Glomerular visceral epithelial cell (primary cell): ENCODE results near the gene XRCC4.
"Not testable (repeated sequence)": the region's sequence is repeated elsewhere in the genome, so short reads cannot be mapped to it uniquely, and the experiment has no call there.

Experiments used
- DNase-seq: peaks from one replicate; pipeline ENCODE4 v3.0.0-alpha.2; 2016; ENCODE audit errors: extremely low spot score

Gene XRCC4

DNA sequence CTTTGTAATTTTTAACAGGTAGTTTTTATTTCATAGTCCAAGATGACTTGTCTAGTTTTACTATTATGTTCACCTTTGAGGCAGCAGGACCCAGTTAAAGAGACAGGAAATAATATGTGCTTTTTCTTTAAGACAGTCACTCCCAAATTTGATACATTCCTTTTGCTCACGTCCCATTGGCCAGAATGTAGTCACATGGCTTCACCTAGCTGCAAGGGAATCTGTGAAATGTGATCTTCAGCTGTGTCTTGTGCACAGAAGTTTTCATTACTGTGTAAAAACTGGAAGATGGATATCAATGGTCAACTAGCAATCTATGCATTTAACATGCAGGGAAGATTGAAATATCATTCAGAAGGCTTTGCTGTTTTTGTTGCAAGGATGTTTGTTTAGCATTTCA is 41.1 kb downstream of the XRCC4 start:
- no peak for DNase-seq

DNA sequence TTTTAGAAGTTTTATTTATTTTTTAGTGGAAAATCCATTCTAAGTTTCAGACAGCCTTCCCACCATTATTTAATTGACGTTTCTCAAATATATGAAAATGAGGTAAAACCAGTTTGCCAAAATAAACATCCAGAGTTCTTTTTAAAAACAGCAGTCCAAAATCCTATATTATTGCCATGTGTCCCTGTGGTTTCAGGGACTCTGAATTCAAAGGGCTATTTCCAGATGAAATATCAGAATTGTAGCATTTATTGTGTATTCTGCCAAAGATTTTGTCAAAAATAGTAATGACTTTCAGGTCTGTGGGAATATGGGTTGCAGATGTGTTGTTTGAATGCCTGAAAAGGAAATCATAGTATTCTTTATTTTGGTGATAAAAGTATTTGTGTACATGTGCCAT is 41.6 kb downstream of the XRCC4 start:
- DNase-seq, result no peak

DNA sequence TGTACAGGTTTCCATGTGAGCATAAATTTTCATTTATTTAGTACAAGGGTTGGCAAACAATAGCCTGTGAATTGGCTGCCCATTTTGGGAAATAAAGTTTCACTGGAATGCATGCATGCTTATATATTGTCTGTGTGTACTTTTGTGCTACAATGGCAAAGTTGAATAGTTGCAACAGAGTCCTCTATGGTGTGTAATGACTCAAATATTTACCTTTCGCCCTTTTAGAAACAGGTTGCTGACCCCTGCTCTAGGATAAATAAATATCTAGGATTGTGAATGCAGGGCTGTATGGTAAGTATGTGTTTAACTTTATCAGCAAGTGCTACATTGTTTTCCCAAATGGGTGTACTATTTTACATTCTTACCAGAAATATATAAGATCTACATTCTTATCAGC is 47.2 kb downstream of the XRCC4 start:
- DNase-seq, result no peak

DNA sequence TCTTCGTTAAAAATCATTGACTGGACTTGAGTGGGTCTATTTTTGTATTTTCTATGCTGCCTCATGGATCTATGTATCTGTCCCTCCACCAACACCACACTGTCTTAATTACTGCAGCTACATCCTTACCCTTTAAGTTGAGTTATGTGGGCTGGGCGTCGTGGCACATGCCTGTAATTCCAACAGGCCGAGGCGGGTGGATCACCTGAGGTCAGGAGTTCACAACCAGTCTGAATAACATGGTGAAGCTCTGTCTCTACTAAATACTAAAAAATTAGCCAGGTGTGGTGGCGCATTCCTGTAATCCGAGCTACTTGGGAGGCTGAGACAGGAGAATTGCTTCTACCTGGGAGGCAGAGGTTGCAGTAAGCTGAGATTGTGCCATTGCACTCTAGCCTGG is 48.2 kb downstream of the XRCC4 start:
- no peak for DNase-seq

DNA sequence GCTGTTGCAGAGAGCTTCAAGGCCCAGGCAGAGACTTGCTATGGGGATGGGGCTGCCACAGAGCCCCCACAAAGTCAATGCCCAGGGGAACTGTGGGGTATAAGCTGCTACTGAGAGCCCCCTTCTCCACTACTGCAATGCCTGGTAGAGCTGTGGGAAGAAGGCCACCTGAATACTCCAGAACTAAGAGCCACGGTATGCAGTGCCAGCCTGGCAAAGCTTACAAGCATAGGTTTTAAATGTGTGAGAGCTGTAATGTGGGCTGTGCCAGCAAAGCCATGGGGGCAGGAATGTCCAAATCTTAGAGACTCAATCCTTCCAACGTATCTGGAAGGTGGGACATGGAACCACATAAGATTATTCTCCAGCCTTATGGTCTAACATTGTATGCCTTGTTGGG is 49.2 kb downstream of the XRCC4 start:
- DNase-seq, result no peak

DNA sequence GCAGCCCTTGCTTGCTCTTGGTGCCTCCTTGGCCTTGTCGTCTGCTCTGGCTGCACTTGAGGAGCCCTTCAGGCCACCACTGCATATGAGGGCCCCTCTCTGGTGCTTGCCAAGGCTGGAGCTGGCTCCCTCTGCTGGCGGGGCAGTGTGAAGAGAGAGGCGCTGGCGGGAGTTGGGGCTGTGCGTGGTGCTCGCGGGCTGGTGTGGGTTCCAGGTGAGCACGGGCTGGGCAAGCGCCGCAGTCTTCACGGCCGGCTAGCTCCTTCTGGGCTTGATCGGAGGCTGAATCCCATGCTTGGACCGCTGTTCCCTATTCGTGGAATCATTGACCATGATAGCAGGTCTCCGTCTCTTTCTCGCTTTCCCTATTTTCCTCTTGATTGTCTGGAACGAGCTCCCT is 56.5 kb downstream of the XRCC4 start:
- no peak for DNase-seq

DNA sequence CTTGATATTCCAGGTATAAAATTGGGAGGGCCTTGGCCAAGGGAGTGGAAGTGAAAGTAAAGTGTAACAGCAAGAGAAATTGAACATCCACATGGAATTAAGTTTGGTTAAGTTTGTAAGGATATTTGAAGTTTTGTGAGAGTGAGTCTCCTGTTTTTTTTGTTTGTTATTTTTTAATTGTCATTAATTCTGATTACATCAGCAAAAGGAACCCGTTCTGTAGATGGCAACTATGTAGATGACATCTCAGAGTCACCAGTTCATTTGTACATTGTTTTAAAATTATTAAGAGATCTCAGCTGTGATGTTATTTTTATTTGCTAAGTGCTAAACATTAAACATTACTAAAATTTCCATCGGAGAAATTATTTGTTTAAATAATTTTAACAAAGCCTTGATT is 65.2 kb downstream of the XRCC4 start:
- DNase-seq, result no peak

DNA sequence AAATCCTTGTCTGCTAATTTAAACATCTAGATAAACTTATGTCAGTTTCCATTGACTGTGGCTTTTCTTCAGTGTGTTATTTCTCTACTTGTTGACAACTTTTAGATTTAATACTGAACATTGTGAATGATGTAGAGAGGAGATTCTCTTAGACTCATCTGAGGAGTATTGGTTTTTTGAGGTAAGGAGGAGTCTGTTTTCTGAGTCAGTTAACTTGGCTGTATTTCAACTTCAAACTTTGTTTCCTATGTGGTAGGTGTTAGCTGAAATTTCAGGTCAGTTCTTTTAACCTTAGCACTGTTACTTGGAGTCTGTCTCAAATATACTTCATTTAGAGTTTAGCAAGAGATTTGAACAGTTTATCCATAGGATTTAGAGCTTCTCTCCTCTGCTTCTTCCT is 67.9 kb downstream of the XRCC4 start:
- DNase-seq, result no peak

DNA sequence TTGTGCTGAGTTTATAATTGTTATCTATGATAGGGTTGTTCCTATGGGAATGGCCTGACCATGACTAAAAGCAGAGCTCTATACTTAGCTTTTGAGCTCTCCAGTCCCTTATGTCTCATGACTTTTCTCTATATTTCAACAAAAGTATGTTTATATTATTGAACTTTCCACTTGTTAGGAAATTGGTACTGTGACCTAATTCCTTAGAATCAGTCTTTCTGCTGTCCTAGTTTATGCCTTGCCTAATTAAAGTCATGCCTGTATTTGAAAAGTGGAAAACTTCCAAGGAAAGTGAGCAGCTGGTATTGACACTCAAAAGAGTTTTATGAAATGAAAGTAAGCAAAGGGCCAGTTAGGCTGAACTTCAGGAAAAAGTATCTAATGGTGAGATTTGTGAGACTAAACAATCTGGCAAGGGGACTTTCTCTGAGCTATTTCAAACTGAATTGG is 68.6 kb downstream of the XRCC4 start:
- no peak for DNase-seq

DNA sequence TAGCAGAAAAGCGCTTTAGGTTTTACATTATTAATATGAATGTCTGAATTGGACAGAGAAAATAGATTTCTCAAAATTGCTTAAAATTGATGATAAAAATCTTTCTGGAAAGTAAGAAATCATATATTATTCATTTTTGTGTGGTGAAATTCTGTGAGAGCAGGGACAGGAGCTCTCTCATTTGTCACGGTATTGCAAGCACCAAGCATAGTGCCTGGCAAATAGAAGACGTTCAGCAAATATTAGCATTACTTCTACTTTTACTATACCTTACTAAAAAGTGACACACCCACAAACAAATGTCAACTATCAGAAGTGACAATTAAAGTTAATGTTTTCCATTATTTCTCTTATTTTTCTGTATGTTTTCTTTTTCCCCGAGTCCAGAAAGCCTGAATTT is 69.1 kb downstream of the XRCC4 start:
- DNase-seq, result no peak

DNA sequence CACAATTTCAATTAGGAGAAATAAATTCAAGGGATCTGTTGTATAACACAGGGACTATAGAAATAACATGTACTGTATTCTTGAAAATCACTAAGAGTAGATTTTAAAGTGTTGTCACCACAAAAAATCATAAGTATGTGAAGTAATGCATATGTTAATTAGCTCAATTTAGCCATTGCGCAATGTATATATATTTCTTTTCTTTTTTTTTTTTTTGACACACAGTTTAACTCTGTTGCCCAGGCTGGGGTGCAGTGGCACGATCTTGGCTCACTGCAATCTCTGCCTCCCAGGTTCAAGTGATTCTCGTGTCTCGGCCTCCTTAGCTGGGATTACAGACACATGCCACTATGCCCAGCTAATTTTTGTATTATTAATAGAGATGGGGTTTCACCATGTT is 70.2 kb downstream of the XRCC4 start:
- DNase-seq, result no peak

DNA sequence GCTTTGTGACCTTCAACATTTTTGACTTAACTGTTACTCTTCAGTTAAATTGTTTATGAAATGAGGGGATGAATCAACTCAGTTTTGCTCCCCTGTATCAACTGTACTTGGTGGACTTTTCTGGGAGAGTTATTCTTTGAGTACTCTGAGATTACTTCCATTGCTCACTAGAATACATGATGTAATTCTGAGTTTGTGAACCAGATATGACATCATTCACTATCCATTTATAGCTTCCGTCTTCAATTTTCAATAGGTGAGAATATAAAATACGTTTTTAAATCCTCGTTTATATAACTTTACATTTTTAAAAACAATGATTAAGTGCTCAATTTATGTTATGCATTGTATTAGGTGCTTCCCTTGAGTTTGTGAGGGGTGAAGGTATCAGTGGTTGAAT is 71.0 kb downstream of the XRCC4 start:
- no peak for DNase-seq

DNA sequence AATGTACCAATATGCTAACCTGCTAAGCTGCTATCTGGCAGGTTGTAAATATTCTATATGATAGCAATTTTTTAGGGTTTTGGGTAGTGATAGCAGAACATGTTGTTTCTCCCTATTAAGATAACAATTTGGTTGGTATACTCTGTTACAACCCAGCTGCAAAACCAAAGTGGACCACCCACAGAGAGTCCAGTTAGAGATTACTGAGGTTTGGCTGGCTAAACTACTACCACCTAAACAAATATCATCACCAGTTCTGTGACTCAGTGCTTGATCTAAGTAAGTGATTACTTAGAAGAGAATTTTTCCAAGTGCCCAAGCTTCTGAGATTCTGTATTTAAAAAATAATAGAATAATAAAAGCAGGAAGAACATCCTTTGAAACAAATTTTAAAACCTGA is 72.3 kb downstream of the XRCC4 start:
- peak; percentile 62 for DNase-seq

DNA sequence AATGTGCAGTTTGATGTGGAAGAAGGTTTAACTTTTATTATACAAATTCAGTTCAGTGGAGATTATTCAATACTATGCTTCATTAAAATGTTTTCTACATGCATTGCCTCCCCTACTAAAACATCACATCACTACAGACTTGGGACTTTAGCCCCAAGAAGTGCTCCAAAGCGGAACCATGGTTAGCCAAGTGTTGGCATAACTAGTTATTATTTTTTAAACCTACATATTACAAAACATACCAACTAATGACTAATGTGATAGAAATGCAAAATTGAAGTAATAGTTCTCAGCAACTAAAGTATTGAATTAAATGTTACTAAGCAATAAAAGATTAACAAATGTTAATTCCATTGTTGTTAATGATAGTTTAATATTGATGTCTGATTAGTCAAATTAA is 74.5 kb downstream of the XRCC4 start:
- peak; percentile 26 for DNase-seq

DNA sequence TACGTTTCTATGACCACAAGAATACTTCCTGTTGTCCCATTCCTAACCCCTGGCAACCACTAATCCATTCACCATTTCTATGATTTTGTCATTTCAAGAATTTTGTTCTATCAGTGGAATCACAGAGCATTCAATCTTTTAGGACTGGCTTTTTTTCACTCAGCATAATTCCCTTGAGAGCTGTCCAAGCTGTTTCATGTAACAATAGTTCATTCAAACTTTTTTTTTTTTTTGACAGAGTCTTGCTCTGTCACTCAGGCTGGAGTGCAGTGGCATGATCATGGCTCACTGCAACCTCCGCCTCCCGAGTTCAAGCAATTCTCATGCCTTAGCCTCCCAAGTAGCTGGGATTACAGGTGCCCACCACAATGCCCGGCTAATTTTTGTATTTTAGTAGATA is 75.6 kb downstream of the XRCC4 start:
- not testable (repeated sequence) for DNase-seq

DNA sequence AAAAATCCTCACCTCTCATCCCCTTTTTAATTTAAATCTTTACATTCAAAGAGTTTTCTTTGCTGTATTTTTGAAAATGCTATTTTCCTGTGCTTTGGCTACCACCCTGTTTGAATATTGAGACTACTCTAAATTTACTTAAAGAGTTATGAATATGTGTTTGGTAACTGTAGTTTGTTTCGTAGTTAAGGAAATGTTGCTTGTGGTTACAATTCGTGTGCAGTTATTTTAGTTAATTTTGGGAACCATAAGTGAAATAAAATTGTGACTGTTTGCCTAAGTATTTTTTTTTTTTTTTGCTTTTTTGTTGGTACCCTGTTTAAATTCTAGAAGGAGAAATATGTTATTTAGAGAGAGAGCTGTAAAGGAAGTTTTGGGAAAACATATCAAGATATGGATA is 78.7 kb downstream of the XRCC4 start:
- DNase-seq, result no peak

DNA sequence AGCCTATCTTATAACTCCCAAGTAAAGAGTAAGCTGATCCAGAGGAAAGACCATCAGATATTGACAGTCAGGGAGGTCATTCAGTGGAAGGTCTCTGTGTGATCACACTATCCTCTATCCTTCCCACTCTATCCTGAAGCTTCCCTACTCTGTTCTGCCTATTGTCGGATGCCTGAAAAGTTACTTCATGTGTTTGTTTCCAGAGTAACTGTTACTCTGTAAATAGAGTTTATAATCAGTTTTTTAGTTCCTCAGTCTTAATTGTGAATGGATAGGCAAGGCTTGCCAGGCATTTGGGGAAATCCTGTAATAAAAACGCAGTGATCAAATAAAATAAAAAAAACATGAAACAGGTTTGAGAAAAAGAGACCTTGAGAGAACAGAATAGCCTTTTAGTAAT is 79.8 kb downstream of the XRCC4 start:
- no peak for DNase-seq

DNA sequence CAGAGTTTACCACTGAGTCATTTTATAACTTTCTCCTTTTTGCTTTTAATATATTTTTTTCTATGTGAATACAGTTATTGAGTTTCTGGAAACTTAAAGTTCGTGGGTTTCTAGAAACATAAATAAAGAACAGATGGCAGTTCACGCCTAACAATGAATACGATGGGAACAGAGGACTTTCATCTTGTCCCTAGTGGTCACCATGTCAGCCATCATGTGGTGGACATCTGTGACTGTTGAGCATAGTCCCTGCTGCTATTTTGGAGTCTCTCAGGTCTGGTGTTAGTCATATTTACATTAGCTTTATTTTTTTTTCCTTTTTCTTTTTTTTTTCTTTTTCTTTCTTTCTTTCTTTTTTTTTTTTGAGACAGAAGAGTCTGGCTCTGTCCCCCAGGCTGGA is 85.3 kb downstream of the XRCC4 start:
- no peak for DNase-seq

DNA sequence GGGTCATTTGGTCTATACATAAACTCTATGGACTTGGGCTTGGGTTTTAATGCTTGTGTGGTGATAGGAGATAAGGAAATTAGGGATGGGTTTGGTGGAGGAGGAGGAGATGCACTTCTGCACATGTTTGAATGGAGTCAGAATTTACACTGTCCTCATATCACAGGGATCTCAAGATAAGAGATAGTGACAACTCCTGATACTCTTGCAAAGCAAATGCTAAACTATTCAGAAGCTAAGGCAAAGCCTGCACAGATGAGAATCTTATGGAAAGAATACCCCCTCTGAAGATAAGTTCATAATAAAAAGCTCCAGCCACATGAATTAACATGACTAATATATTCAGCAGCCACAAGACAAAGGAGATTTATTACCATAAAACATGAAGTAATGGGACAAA is 90.2 kb downstream of the XRCC4 start:
- no peak for DNase-seq

DNA sequence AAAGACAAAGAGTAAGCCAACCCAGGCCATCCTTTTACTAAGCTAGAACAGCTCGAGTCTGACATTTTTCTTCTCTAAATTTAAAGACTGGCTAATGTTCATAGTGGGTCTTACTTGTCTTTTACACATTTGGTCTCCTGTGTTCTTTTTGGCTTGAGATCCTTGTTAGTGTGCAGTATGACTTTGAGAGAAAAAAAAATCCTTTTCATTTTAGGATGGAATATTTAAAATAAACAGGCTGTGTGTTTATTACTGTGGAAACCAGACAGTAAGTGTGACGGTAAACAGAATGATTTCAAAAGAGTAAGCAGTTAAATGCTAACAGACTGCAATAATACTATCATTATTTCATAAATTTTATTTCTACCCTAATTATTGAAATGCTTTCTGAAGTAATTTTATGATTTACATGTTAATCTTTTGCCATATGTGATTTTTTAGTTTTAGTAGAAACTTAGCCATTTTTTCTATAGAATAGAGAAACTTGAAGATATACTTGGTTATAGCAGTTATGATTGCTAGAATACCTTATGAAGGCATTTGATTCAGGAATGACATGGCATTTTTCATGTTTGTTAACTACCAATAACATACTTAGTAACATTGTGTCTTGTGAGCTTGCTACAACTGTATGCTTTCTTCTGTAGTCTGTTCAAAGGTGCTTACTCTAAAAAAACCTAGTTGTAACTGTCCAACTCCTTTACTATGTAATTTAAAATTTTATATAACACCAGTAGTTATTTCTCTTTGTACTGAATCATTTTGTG is 92.4 kb downstream of the XRCC4 start:
- no peak for DNase-seq

DNA sequence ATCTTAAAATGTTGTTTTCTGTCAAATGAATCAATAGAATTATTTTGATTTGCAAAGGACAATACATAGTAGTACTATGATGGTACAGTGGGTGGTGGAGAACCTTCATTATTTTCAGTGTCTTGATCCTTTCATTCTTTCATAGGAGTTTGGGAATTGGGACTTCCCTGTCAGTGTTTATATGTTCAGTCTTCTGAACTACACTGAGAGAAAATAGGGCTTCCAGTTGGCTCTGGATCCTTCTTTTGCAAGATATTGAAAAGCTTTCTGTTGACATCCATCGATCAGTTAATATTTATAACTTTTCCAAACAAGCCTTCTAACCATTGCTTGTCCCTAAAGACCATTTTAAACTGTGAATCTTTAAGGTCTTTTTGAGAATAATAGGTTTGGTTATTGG is 94.7 kb downstream of the XRCC4 start:
- no peak for DNase-seq

DNA sequence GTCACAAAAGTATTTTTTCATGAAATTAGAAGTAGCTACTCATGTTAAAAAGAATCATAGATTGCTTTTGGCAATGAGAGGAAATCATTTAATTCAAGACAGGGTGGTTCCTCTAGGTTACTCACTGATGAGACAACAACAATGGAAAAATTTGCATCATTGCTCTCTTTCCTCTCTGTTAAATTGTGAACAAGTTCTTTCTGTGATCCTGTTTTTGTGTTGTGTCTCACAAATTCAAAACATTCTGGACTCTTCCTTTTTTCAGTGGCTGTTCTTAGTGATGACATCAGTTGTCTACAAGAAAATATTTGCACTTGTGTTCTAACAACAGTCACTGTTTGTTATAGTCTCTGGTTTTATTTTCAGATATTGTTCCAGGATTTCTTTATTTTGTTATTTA is 95.3 kb downstream of the XRCC4 start:
- DNase-seq, result no peak

DNA sequence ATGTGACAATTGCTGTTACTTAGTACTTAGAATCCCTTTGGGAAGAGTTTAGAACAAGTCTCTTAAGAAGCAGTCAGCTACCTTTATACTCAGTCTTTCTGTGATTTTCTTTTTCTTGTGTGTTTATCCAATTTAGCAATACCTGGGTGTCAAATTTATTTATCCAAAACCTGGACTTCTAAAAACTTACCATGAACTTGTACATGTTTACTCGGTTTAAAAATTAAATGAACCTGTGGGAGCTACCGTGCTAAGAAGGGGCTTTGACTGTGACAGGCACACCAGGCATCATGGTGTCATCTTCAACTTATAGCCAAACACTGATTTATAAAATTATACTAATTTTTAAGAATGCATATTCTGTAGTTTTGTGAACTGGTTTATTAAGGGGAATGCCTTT is 96.5 kb downstream of the XRCC4 start:
- DNase-seq, result no peak

DNA sequence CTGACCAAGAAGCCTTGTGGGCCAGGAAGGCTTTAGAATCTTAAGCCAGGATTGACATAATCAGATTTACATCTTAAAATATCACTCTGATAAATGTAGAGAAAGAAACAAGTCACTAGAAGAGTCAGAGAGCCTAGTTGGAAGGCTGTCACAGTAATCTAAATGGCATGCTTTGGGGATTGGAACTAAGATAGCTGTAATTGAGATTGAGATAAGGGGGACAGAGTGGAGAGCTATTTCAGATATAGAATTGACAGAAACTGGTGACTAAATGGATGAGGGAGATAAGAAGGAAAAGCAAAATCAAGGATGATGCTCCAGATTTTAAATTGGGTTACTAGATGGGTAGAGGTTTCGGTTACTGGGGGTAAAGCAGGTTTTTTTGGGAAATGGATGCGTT is 100.5 kb downstream of the XRCC4 start:
- DNase-seq, result no peak
